Activated naive CD4-positive, alpha-beta T cell treated with anti-CD3 and anti-CD28 coated beads, Interleukin-2, amount 50 U/mL, for 24 hours (primary cell): ENCODE measurements around the gene CDSN.

ENCODE experiments used
- H3K27ac Mint-ChIP-seq: one replicate; pipeline ENCODE4 v1.8.0; 2021; ENCODE audit warnings: mild to moderate bottlenecking, mixed read lengths
- H3K27me3 Mint-ChIP-seq: one replicate; pipeline ENCODE4 v1.8.0; 2021; ENCODE audit warnings: mixed read lengths
- H3K36me3 Mint-ChIP-seq: one replicate; pipeline ENCODE4 v1.8.0; 2021; ENCODE audit warnings: mixed read lengths
- H3K4me1 Mint-ChIP-seq: one replicate; pipeline ENCODE4 v1.8.0; 2021; ENCODE audit warnings: mixed read lengths
- H3K4me3 Mint-ChIP-seq: one replicate; pipeline ENCODE4 v1.8.0; 2021; ENCODE audit warnings: mild to moderate bottlenecking, mixed read lengths
- H3K9me3 Mint-ChIP-seq: one replicate; pipeline ENCODE4 v1.8.0; 2021; ENCODE audit warnings: mixed read lengths

CDSN gene

DNA sequence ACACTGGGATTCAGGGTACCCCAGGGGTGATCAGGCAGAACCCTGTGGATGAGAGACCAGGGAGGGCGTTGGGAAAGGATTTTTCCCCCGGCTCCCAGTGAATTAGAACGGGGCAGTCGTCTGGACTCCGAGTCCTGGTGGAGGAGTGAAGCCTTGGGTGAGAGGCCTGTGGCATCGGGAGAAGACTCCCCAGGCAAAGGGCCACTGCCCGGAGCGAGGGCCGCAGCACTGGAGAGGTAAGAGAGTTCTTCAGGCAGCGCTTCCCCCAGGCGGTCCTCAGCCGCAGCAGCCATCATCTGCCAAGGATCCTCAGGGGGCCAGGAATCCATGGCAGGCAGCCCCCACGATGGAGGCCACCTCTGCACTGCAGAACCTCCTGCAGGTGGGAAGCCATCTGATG, 8.5 kb downstream of the CDSN start:
- H3K9me3 Mint-ChIP-seq, result no peaks in the 10 kb centered on the region
- no peak overlapping the region for H3K4me3 Mint-ChIP-seq
- H3K36me3 Mint-ChIP-seq, result no peaks in the 10 kb centered on the region
- no peaks in the 10 kb centered on the region for H3K4me1 Mint-ChIP-seq
- H3K27ac Mint-ChIP-seq, result no peak overlapping the region
- no peaks in the 10 kb centered on the region for H3K27me3 Mint-ChIP-seq

DNA sequence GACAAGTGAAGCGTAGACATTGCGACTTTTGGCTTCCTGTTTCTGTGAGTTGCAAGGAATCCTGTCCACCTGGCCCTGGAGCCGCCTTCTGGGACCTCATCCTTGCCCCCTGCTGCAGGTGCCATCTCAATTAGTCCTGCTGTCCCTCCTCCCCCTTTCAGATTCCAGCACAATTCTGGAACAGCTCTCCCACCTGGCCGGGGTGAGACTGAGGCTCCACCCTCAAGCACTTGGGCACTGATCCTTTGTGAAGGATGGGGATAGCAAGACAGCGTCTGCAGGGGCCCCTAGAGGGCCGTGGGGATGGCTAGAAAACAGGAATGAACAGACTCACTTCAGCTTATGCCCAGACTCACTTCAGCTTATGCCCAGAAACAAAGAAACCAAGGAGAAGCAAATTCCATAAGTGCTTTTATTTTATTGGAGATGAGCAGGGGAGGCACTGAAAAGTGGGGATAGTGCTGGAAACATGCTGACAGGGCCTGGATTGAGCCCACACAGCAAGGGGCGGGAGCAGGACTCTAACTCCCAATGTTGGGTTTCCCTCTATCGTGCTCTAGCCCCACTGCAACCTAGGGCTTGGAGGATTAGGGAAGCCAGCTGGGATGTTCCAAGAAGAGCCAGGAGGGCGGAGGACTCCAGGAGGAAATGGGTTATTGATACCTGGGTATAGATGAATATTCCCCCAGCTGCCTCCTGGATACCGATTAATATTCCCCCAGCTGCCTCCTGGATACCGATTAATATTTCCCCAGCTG, 9.2 kb downstream of the CDSN start:
- Mint-ChIP-seq H3K27me3 (no peaks in the 10 kb centered on the region), H3K36me3 (no peaks in the 10 kb centered on the region), H3K4me1 (no peaks in the 10 kb centered on the region), H3K9me3 (no peaks in the 10 kb centered on the region), H3K27ac (no peak overlapping the region), H3K4me3 (no peak overlapping the region)

DNA sequence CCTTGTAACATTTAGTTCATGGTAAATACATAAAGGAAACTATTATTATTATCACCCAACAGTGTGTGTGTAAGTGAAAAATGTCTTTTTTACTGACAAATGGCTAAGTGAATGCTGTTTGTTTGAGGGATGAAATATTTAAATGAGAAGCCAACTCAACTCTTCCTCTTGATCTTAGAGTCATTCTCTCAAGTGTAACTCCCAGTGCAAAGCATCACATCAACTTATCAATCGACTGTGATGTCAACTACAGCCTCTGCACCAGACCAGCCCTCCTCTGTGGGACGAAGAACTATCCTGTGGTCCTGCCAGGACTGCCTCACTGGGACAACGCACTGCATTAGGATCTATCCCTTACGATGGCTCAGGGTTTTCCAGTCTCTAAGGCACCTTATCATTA, 13.2 kb downstream of the CDSN start:
- Mint-ChIP-seq H3K4me3 (no peak overlapping the region), H3K27ac (no peak overlapping the region), H3K9me3 (no peaks in the 10 kb centered on the region), H3K36me3 (no peaks in the 10 kb centered on the region), H3K4me1 (peaks cover 4% of the 10 kb centered on the region), H3K27me3 (no peaks in the 10 kb centered on the region)

DNA sequence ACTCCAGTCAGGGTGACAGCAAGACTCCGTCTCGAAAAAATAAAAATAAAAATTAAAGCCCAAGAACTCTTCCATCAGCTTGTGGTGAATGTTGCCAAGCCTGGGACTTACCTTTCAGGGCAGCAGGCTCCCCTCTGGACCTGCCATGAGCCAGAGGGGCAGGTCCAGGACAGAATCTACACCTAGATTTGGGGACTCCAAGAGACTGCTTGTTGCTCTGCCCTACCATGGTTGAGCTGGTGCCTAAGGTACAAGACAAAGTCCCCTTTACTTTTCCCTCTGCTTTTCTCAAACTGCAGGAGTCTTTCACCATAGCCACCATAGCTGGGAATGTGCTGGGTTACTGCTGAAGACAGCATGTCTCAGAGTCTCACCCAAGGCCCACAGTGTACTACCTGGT, 17.1 kb downstream of the CDSN start:
- Mint-ChIP-seq H3K4me1 (peaks cover 4% of the 10 kb centered on the region), H3K27me3 (no peaks in the 10 kb centered on the region), H3K4me3 (no peak overlapping the region), H3K27ac (no peak overlapping the region), H3K36me3 (no peaks in the 10 kb centered on the region), H3K9me3 (no peaks in the 10 kb centered on the region)

DNA sequence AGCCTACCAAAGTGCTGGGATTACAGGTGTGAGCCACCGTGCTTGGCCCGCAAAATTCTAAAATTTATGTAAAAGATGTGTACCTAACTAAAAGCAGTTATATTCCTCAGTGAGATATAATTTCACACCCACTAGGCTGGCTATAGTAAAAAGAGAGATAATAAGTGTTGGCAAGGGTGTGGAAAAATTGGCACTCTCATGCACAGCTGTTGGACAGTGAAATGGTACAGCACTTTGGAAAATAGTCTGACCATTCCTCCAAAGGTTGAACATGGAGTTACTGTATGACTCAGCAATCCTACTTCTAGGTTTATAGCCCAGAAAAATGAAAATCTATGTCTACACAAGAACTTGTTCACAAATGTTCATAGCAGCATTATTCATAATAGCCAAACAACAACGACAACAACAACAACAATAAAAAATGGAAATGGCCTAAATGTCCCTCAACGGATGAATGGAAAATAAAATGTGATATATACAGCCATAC, 21.8 kb downstream of the CDSN start:
- Mint-ChIP-seq H3K4me1 (peaks cover 44% of the 10 kb centered on the region), H3K9me3 (no peaks in the 10 kb centered on the region), H3K36me3 (no peaks in the 10 kb centered on the region), H3K27me3 (no peaks in the 10 kb centered on the region), H3K27ac (no peak overlapping the region), H3K4me3 (no peak overlapping the region)

DNA sequence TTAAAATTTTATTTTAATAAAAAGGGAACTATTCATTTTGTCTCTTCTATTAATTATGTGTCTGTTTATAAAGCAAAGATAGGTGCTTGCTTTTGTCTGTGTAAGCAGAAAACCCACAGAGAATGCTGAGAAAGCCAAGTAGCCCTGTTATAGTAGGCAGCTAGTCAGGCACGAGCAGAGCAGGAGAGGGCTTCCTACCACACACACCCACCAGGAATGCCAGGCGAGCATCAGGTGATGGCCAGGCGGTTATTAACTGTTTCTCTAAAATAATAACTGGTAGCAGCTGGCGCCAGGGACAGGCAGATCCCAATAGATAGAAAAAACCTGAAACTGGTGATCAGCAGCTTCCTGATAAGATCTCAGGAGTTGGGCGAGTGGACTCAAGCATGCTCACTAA, 23.6 kb downstream of the CDSN start:
- Mint-ChIP-seq H3K4me1 (peaks cover 40% of the 10 kb centered on the region), H3K4me3 (no peak overlapping the region), H3K27me3 (no peaks in the 10 kb centered on the region), H3K27ac (peak overlapping the region; percentile 37), H3K36me3 (no peaks in the 10 kb centered on the region), H3K9me3 (no peaks in the 10 kb centered on the region)

DNA sequence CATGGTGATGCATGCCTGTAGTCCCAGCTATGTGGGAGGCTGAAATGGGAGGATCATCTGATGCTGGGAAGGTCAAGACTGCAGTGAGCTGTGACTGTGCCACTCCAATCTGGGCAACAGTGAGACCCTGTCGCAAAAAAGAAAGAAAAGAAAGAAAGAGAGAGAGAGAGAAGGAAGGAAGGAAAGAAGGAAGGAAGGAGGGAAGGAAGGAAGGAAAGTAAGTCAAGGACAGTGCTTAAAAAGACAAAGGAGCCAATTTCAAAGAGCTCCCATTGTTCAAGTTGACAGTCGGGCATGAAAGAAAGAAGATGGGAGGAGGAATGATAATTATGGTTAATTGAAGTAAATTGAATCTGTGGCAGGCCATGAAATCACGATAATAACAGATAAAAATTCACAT, 24.0 kb downstream of the CDSN start:
- Mint-ChIP-seq H3K4me1 (peaks cover 40% of the 10 kb centered on the region), H3K27me3 (no peaks in the 10 kb centered on the region), H3K4me3 (no peak overlapping the region), H3K9me3 (no peaks in the 10 kb centered on the region), H3K27ac (peak overlapping the region; percentile 91), H3K36me3 (no peaks in the 10 kb centered on the region)

DNA sequence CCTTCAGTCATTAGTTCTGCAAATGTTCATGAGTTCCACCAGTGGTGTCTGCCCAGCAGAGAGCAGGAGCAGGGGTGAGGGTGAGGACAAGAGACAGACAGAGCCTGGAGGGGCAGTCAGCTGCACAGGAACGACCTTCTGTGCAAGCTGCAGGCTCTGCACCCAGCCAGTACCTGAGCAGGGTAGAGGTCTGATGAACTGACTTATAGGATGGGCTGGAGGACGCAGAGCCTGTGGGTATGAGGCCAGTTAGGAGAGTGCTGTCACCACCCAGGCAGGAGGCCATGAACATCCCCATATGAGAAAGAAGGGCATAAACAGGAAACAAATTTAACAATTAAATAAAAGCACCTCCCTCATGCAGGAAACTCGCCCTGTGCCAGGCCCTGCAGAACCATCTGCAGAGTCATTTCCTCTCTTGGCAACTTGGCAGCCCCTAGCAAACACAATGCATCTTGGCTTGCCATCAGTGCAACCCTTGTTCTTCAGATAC, 25.8 kb downstream of the CDSN start:
- H3K4me3 Mint-ChIP-seq, result peak overlapping the region; percentile 65
- peaks cover 40% of the 10 kb centered on the region for H3K4me1 Mint-ChIP-seq
- H3K36me3 Mint-ChIP-seq, result no peaks in the 10 kb centered on the region
- no peaks in the 10 kb centered on the region for H3K27me3 Mint-ChIP-seq
- no peaks in the 10 kb centered on the region for H3K9me3 Mint-ChIP-seq
- peak overlapping the region; percentile 89 for H3K27ac Mint-ChIP-seq

DNA sequence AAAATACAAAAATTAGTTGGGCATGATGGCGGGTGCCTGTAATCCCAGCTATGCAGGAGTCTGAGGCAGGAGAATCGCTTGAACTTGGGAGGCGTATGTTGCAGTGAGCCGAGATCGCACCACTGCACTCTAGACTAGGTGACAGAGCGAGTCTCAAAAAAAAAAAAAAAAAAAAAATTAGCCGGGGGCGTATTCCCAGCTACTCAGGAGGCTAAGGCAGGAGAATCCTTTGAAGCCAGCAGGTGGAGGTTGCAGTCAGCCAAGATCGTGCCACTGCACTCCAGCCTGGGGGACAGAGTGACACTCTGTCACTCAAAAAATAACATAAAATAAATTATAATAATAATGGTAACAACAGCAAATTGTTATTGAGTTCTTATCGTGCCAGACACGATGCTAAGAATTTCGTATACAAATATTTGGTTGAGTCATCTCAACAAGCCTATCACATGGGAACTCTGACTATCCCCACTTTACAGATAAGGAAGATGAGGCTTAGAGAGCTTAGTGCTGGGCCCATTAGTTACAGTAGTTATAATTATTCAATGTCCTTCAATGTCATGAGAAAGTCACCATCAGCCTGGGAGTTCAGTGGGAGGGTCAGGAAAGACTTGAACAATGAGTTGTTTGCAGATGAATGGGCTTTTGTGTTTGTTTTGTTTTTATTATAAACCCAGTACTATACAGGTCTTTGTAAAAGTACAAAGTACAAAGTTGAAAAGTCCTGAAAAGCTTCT, 27.3 kb downstream of the CDSN start:
- no peaks in the 10 kb centered on the region for H3K9me3 Mint-ChIP-seq
- H3K4me3 Mint-ChIP-seq, result no peak overlapping the region
- no peaks in the 10 kb centered on the region for H3K36me3 Mint-ChIP-seq
- H3K4me1 Mint-ChIP-seq, result peaks cover 40% of the 10 kb centered on the region
- H3K27me3 Mint-ChIP-seq, result no peaks in the 10 kb centered on the region
- no peak overlapping the region for H3K27ac Mint-ChIP-seq

DNA sequence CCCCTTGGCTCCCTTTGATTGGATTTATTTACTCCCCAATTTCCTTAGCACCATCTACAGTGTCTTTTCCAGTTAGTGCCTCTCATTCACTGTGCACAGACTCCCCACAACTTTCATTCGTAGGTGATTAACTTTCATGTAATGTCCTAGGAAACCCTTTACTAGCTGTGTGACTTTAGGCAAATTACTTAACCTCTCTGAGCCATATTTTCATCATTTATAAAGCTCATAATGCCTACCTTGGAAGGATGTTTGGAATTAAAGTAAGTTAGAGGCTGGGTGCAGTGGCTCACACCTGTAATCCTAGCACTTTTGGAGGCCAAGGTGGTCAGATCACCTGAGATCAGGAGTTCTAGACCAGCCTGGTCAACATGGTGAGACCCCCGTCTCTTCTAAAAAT, 28.0 kb downstream of the CDSN start:
- Mint-ChIP-seq H3K27ac (no peak overlapping the region), H3K36me3 (no peaks in the 10 kb centered on the region), H3K4me3 (no peak overlapping the region), H3K9me3 (no peaks in the 10 kb centered on the region), H3K4me1 (peaks cover 40% of the 10 kb centered on the region), H3K27me3 (no peaks in the 10 kb centered on the region)

DNA sequence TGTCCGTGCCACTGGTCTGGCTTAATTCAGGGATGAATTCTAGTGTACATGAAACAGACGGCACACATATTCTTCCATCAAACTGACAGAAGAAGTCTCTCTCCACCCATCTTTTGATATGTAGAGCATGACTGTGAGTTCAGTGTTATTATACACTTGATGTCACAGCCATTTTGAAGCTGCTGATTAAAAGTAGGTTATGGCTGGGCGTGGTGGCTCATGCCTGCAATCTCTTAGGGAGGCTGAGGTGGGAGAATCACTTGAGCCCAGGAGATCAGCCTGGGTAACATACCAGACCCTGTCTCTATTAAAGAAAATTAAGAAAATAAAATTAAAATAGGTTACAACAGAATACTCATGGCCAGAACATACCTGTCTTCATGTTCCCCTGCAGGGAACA, 28.6 kb downstream of the CDSN start:
- Mint-ChIP-seq H3K36me3 (no peaks in the 10 kb centered on the region), H3K27ac (no peak overlapping the region)

DNA sequence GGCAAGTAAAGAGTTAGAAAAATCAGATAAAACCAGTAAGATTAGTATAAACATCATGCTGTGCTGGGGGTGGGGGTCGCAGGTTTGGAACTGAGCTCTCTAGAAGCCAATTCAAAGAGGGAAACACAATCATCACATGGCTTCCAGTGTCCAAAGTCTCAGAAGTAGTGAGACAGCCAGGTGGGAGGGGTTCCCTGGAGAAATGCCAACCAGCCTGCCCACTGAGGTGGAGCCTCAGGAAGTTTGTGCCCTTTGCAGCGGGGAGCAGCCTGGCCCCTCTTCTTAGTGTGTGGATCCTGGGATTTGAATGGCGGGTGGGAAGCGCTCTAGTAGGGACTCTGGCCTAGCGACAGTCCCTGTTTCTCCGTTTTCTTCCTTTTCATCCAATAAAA, 29.3 kb downstream of the CDSN start:
- Mint-ChIP-seq H3K4me1 (peaks cover 31% of the 10 kb centered on the region), H3K27ac (no peak overlapping the region), H3K4me3 (no peak overlapping the region), H3K9me3 (no peaks in the 10 kb centered on the region), H3K27me3 (no peaks in the 10 kb centered on the region), H3K36me3 (no peaks in the 10 kb centered on the region)

More for the DNA sequence above, 28.6 kb downstream of the CDSN start:
- H3K27me3 Mint-ChIP-seq, result no peaks in the 10 kb centered on the region
- H3K9me3 Mint-ChIP-seq, result no peaks in the 10 kb centered on the region
- peaks cover 38% of the 10 kb centered on the region for H3K4me1 Mint-ChIP-seq
- H3K4me3 Mint-ChIP-seq, result no peak overlapping the region

DNA sequence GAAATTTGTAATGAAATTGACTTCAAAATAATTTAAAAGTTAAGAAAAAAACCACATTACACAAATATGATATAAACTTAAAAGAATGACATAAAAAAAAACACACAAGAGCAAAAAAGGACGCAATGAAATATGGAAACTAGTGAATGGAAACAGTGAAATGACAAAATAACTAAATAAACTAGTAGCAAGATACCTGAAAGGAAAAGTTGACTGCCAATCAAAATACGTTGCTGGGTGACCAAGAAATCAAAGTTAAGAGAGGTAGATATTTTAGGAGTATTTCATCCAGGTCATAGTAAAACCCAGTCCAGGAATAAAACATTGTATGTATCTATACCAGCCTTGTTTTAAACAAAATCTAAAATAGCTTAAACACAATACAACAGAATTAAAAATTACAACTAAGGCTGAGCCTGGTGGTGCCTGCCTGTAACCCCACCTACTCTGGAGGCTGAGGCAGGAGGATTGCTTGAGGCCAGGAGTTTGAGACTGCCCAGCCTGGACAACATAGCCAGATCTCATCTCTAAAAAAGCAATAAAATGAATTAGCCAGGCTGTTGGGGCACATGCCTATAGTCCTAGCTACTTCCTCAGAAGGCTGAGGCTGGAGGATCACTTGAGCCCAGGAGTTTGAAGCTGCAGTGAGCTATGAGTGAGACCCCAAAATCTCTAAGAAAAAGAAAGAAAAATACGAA, 29.8 kb downstream of the CDSN start:
- Mint-ChIP-seq H3K27ac (no peak overlapping the region), H3K4me1 (peaks cover 26% of the 10 kb centered on the region), H3K36me3 (no peaks in the 10 kb centered on the region), H3K4me3 (no peak overlapping the region), H3K27me3 (no peaks in the 10 kb centered on the region), H3K9me3 (no peaks in the 10 kb centered on the region)

DNA sequence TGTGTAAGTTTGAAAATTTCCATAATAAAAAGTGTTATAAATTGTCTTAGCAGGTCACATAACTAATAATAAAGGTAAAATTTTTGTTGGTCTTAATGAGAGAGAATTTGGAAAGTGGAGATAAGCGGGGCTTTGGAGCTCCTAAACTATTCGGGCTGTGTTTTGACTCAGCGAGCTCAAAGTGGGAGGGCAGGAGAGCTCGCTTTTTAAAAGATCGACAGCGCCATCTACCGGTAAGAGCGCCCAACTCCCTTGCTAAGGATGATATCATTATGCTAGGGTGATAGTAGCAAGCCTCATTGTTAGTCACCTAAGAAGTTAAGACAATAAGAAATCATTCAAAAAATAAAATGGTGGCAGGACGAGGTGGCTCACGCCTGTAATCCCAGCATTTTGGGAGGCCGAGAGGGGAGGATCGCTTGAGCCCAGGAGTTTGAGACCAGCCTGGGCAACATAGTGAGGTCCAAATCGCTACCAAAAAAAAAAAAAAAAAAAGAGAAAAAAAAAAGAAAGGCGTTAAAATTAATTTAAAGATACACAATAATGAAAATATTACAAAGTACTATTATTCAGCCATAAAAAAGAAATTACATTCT, 32.7 kb downstream of the CDSN start:
- Mint-ChIP-seq H3K36me3 (no peaks in the 10 kb centered on the region), H3K9me3 (no peaks in the 10 kb centered on the region), H3K4me1 (peaks cover 10% of the 10 kb centered on the region), H3K27me3 (no peaks in the 10 kb centered on the region), H3K4me3 (no peak overlapping the region), H3K27ac (peak overlapping the region; percentile 25)

DNA sequence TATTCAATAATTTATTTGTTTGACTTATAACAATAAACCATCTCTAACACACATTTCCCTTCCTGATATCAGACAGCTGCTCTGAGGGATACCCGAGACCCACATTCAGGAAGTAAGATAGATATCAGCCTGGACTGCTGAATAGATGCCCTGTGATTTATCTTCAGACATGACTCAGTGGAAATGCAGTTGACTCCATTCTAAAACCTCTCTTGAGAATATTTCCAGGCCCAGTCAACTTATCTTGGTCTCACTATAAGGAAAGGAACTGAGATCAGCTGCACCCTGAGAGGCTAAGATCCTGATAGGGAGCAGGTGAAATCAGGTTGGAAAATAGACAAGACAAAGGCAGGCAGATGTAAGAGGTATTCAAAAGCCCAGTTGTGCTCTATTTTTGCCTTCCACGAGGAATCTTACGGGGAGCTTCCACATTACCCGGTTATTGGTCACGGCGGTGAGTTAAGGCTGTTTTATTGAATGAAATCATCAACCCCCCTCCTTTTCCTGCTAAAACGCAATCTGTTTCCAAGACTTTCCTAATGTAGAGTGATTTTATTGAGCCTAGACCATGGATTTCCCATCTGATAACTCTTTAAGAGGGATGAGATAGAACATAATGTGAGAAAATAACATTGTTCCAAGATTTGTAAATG, 33.3 kb downstream of the CDSN start:
- no peak overlapping the region for H3K27ac Mint-ChIP-seq
- no peaks in the 10 kb centered on the region for H3K9me3 Mint-ChIP-seq
- peaks cover 10% of the 10 kb centered on the region for H3K4me1 Mint-ChIP-seq

More for the DNA sequence above, 33.3 kb downstream of the CDSN start:
- Mint-ChIP-seq H3K27me3 (no peaks in the 10 kb centered on the region), H3K4me3 (no peak overlapping the region), H3K36me3 (no peaks in the 10 kb centered on the region)
